Activated CD8-positive, alpha-beta T cell treated with anti-CD3 and anti-CD28 coated beads, Interleukin-2, amount 10 ng/mL, durations not matched to agents 7 days and 5 days (primary cell): ENCODE measurements around the gene THYN1. TPM values are rescaled to one million over a fixed set of nuclear protein-coding genes. Genes with fewer than 3 reads are reported as not detected.

Experiments used
- ATAC-seq: fragments of 150-1000 bp; cut with Tn5 transposase; one replicate; pipeline ENCODE4 v1.10.0; 2021; ENCODE audit warnings: moderate library complexity
- CTCF ChIA-PET: fragments of 350-600 bp; sonication (Branson Sonifier 250); formaldehyde crosslinking; loops from one replicate; lab custom pipeline; 2021; ENCODE audit warnings: antibody characterized with exemption; lab: Charles Lee
- POLR2A ChIA-PET: fragments of 350-600 bp; sonication (Branson Sonifier 250); formaldehyde crosslinking; loops from one replicate; lab custom pipeline; 2021; ENCODE audit warnings: antibody characterized with exemption; lab: Charles Lee
- DNase-seq: peaks from one replicate; pipeline ENCODE4 v3.0.0-alpha.2; 2020
- H3K27ac Mint-ChIP-seq: one replicate; pipeline ENCODE4 v1.8.0; 2021; ENCODE audit warnings: mild to moderate bottlenecking, mixed read lengths
- H3K27me3 Mint-ChIP-seq: one replicate; pipeline ENCODE4 v1.8.0; 2021; ENCODE audit warnings: low read depth, mixed read lengths
- H3K36me3 Mint-ChIP-seq: one replicate; pipeline ENCODE4 v1.8.0; 2021; ENCODE audit warnings: low read depth, mixed read lengths
- H3K4me1 Mint-ChIP-seq: one replicate; pipeline ENCODE4 v1.8.0; 2021; ENCODE audit warnings: low read depth, mixed read lengths
- H3K4me3 Mint-ChIP-seq: one replicate; pipeline ENCODE4 v1.8.0; 2021; ENCODE audit warnings: mild to moderate bottlenecking, mixed read lengths
- H3K9me3 Mint-ChIP-seq: one replicate; pipeline ENCODE4 v1.8.0; 2022; ENCODE audit warnings: mixed read lengths; ENCODE audit not compliant: insufficient read depth
- total RNA-seq, 2 experiments: library from RNA; stranded (reverse); gene quantifications; one replicate each; pipeline ENCODE4 v1.2.3, GENCODE V29; 2021

THYN1 gene
- total RNA-seq, 2 experiments from 2014 or later: 53.7 to 56.1 TPM

GRCh38 chr11:134272381-134273316 lies 19.5 kb upstream of the THYN1 start:
- Mint-ChIP-seq H3K4me1 (peaks cover 62% of the 10 kb centered on the region), H3K27ac (no peak overlapping the region), H3K36me3 (peaks cover 3% of the 10 kb centered on the region), H3K27me3 (peaks cover 3% of the 10 kb centered on the region), H3K9me3 (no peaks in the 10 kb centered on the region), H3K4me3 (no peak overlapping the region)
- ChIA-PET POLR2A (interaction anchor here (1.3 to 4.3 kb wide), 2 partner anchors 16 to 48 kb away, joined by 3 to 32 read pairs; partner anchors contain the start of genes NCAPD3 and VPS26B), CTCF (interaction anchor here (2.5 to 6.6 kb wide), 2 partner anchors 9 to 19 kb away, joined by 7 to 94 read pairs; partner anchors contain the start of genes ACAD8 and THYN1)
- no peak for ATAC-seq
- DNase-seq: no peak

GRCh38 chr11:134271978-134272377 lies 18.8 kb upstream of the THYN1 start:
- Mint-ChIP-seq H3K4me3 (no peak overlapping the region), H3K27me3 (no peaks in the 10 kb centered on the region), H3K36me3 (no peaks in the 10 kb centered on the region), H3K9me3 (no peaks in the 10 kb centered on the region), H3K4me1 (peaks cover 56% of the 10 kb centered on the region), H3K27ac (no peak overlapping the region)
- no peak for DNase-seq
- CTCF ChIA-PET: interaction anchor here (2.5 to 6.6 kb wide), 2 partner anchors 8 to 18 kb away, joined by 7 to 94 read pairs; partner anchors contain the start of genes ACAD8 and THYN1
- POLR2A ChIA-PET: no interaction called here
- ATAC-seq: no peak

DNA sequence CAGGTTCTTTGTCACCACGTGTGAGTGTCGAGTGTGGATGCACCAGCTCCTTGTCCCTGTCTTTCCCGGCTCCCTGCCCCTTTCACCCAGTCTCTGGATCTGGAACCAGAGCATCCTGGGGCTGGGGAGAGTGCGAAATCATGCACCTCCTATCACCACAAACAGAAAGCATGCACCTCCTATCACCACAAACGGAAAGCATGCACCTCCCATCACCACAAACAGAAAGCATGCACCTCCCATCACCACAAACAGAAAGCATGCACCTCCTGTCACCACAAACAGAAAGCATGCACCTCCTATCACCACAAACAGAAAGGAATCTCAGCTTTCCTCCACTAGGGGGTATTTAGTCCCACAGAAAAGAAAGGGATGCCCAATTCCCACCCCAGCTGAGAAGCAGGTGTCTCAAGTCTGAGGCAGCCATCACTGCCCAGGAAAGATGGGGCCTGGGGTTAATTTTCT lies 17.1 kb upstream of the THYN1 start:
- Mint-ChIP-seq H3K9me3 (no peaks in the 10 kb centered on the region), H3K36me3 (peaks cover 1% of the 10 kb centered on the region), H3K27me3 (no peaks in the 10 kb centered on the region), H3K4me3 (no peak overlapping the region), H3K27ac (peak overlapping the region; percentile 65), H3K4me1 (peaks cover 53% of the 10 kb centered on the region)
- ChIA-PET CTCF (interaction anchor here (0.9 to 1.4 kb wide), 6 partner anchors 8 to 220 kb away, joined by 3 to 7 read pairs (median 3); partner anchors contain the start of gene NCAPD3), POLR2A (interaction anchor here (1.4 kb wide), 1 partner anchor 46 kb away, joined by 5 read pairs; the partner anchor contains the start of genes NCAPD3 and VPS26B)
- peak; percentile 66 for ATAC-seq
- DNase-seq: peak; percentile 49

DNA sequence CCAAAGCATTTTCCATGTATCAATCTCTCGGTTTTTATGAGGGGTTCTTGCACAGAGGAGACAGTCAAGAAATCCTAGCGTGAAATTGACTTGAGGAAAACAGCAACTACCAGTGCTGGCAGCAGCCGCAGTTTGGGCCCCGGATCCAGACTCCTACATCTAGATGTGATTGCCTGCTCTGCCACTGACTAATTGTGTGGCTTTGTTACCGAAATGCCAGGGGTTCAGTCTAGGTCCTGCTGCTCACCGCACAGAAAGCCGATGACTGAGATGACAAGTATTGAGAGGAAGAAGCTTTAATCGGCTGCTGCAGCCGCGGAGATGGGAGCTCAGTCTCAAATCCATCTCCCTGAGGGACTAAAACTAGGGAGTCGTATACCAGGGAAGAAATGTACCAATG lies 14.8 kb upstream of the THYN1 start:
- Mint-ChIP-seq H3K4me1 (peaks cover 33% of the 10 kb centered on the region), H3K9me3 (no peaks in the 10 kb centered on the region), H3K27me3 (no peaks in the 10 kb centered on the region), H3K4me3 (no peak overlapping the region), H3K27ac (no peak overlapping the region), H3K36me3 (peaks cover 3% of the 10 kb centered on the region)
- ChIA-PET POLR2A (no interaction called here), CTCF (no interaction called here)
- DNase-seq: no peak
- ATAC-seq: no peak

DNA sequence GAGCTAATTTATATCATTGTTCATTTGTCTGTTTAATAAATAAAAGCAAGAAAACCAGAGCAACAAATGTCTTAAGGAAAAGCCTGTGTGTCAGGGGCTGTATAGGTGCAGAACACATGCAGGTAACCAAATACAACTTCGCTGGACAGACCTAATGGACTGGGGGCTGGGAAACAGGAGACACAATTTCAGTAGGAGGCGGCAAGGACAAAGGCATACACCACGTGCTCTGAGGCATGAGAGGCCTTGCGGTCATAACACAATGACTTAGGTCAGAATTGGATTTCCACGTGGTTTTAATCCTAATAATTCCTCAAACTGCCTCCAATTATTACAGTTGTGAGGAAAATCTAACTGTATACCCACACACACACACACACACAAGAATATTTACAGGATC lies 14.3 kb upstream of the THYN1 start:
- Mint-ChIP-seq H3K27ac (no peak overlapping the region), H3K4me3 (no peak overlapping the region), H3K36me3 (peaks cover 3% of the 10 kb centered on the region), H3K27me3 (no peaks in the 10 kb centered on the region), H3K4me1 (peaks cover 28% of the 10 kb centered on the region), H3K9me3 (no peaks in the 10 kb centered on the region)
- DNase-seq (no peak), ATAC-seq (no peak)
- ChIA-PET CTCF (interaction anchor here (7.6 kb wide), 1 partner anchor 7 kb away, joined by 94 read pairs; the partner anchor contains the start of gene GLB1L3), POLR2A (no interaction called here)

GRCh38 chr11:134266841-134267251 lies 13.7 kb upstream of the THYN1 start:
- no peak for DNase-seq
- no peak for ATAC-seq
- Mint-ChIP-seq H3K27me3 (no peaks in the 10 kb centered on the region), H3K27ac (no peak overlapping the region), H3K36me3 (peaks cover 3% of the 10 kb centered on the region), H3K4me1 (peaks cover 24% of the 10 kb centered on the region), H3K4me3 (no peak overlapping the region), H3K9me3 (no peaks in the 10 kb centered on the region)
- ChIA-PET POLR2A (no interaction called here), CTCF (interaction anchor here (0.8 to 7.6 kb wide), 2 partner anchors 8 to 102 kb away, joined by 5 to 94 read pairs; partner anchors contain the start of gene GLB1L3)

- no peak for ATAC-seq
These were observed 13.3 kb upstream of the THYN1 start for GRCh38 chr11:134266440-134266839.

DNA sequence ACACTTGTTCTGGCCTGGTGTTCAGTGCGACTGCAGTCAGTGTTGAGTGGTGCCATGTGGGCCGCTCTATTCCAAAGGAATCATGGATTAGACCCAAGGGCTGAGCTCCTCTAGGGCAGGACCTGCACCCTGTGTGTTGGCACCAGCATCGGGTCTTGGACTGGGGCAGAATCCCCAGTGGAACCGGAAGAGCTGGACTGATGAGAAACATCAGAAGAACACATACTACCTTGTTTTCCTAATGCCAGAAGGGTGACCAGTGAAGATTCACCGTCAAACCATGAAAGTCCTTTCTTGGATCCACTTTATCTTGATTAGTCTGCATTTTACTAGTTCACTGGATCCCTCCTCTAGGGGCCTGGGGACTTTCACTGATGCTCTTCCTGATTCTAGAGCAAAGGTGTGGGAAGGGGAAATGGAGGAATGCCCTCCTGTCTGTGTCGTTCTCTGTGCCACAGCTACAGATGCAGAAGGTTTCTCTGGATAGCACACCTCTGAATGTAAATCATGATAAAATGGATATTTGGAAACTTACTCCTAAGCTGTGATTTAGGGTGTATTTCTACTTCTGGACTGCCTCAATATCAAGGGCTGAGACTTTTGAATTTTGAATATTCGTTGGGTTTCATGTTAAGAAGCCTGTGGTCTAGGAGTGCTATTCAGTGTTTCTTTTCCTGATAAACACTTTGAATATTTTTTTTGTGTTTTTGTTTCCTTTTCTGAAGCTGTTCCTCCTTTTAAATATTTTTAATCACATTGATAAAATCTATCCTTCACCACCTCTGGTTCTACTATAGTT lies 12.0 kb upstream of the THYN1 start:
- H3K27me3 Mint-ChIP-seq: no peaks in the 10 kb centered on the region
- no peak for DNase-seq
- no peaks in the 10 kb centered on the region for H3K9me3 Mint-ChIP-seq
- no peak overlapping the region for H3K27ac Mint-ChIP-seq
- CTCF ChIA-PET: interaction anchor here (1.1 to 7.6 kb wide), 4 partner anchors 10 to 28 kb away, joined by 3 to 94 read pairs (median 15); partner anchors contain the start of genes ACAD8, GLB1L3 and THYN1
- ATAC-seq: no peak
- H3K36me3 Mint-ChIP-seq: peaks cover 7% of the 10 kb centered on the region
- peaks cover 12% of the 10 kb centered on the region for H3K4me1 Mint-ChIP-seq
- no peak overlapping the region for H3K4me3 Mint-ChIP-seq
- POLR2A ChIA-PET: no interaction called here

More at GRCh38 chr11:134266440-134266839, 13.3 kb upstream of the THYN1 start:
- Mint-ChIP-seq H3K4me3 (no peak overlapping the region), H3K27me3 (no peaks in the 10 kb centered on the region), H3K36me3 (peaks cover 3% of the 10 kb centered on the region), H3K9me3 (no peaks in the 10 kb centered on the region), H3K4me1 (peaks cover 21% of the 10 kb centered on the region), H3K27ac (no peak overlapping the region)
- CTCF ChIA-PET: interaction anchor here (0.8 to 7.6 kb wide), 2 partner anchors 8 to 102 kb away, joined by 5 to 94 read pairs; partner anchors contain the start of gene GLB1L3
- POLR2A ChIA-PET: no interaction called here
- DNase-seq: no peak

- Mint-ChIP-seq H3K4me3 (no peak overlapping the region), H3K36me3 (peaks cover 14% of the 10 kb centered on the region), H3K27ac (no peak overlapping the region), H3K27me3 (no peaks in the 10 kb centered on the region), H3K9me3 (no peaks in the 10 kb centered on the region), H3K4me1 (peaks cover 12% of the 10 kb centered on the region)
- ATAC-seq (peak; percentile 79), DNase-seq (peak; percentile 60)
- ChIA-PET POLR2A (interaction anchor here (0.8 to 2.0 kb wide), 4 partner anchors 8 to 37 kb away, joined by 3 to 6 read pairs (median 4); partner anchors contain the start of genes ACAD8, GLB1L3, NCAPD3 and THYN1), CTCF (interaction anchor here (0.9 to 7.6 kb wide), 20 partner anchors 8 to 212 kb away, joined by 3 to 94 read pairs (median 4); partner anchors contain the start of genes ACAD8, GLB1L2, GLB1L3 and NCAPD3)
These were observed 8.7 kb upstream of the THYN1 start for GRCh38 chr11:134261626-134262488.

GRCh38 chr11:134260983-134261382 lies 7.8 kb upstream of the THYN1 start:
- no peaks in the 10 kb centered on the region for H3K27me3 Mint-ChIP-seq
- POLR2A ChIA-PET: interaction anchor here (1.4 to 2.0 kb wide), 2 partner anchors 15 to 36 kb away, joined by 4 to 6 read pairs; partner anchors contain the start of genes GLB1L3, NCAPD3 and VPS26B

More at GRCh38 chr11:134260983-134261382, 7.8 kb upstream of the THYN1 start:
- peaks cover 17% of the 10 kb centered on the region for H3K36me3 Mint-ChIP-seq
- H3K27ac Mint-ChIP-seq: no peak overlapping the region
- no peaks in the 10 kb centered on the region for H3K9me3 Mint-ChIP-seq
- ATAC-seq: no peak
- H3K4me3 Mint-ChIP-seq: no peak overlapping the region
- no peak for DNase-seq
- CTCF ChIA-PET: interaction anchor here (1.0 to 7.6 kb wide), 6 partner anchors 9 to 71 kb away, joined by 4 to 94 read pairs (median 5); partner anchors contain the start of genes GLB1L2, GLB1L3 and NCAPD3
- H3K4me1 Mint-ChIP-seq: peaks cover 15% of the 10 kb centered on the region
